ENCODE data around the gene CATSPERE. TPM values are rescaled to one million over a fixed set of nuclear protein-coding genes. Genes with fewer than 3 reads are reported as not detected.
A peak's percentile ranks its signal among the peaks of the same experiment; 100 is the strongest.
"Not testable (repeated sequence)": the region's sequence is repeated elsewhere in the genome, so short reads cannot be mapped to it uniquely, and the experiment has no call there.

CATSPERE gene
- total and polyA plus RNA-seq, 4 donors, result 0.18 to 2.2 (median 1.3) TPM

- H3K4me3 ChIP-seq (ENCODE audit: low read length in 2 of 2), result peak overlapping the region; percentile 54 to 77
- no peaks in the 10 kb centered on the region for H3K27me3 ChIP-seq (ENCODE audit: control insufficient read depth in 1 of 2, insufficient read depth in 2 of 2, low read length in 1 of 2)
- H3K9me3 ChIP-seq (ENCODE audit: control insufficient read depth, low read length), result no peaks in the 10 kb centered on the region
- intact Hi-C loops (cut with DNase I), result loop anchor here (2.0 to 10.0 kb wide), 4 partner anchors 144 to 201 kb away; partner anchors contain the start of genes COX20 (in 2 of the 2) and ADSS2 (in 1 of the 2)
- peak overlapping the region in 1 of 2 donors; percentile 68 for H3K27ac ChIP-seq (ENCODE audit: low read depth in 1 of 2, low read length in 2 of 2)
- WGBS, 2 donors, result 0% methylated on average over 34 of the region's 34 CpGs
- no peaks in the 10 kb centered on the region for H3K36me3 ChIP-seq (ENCODE audit: control insufficient read depth in 1 of 2, insufficient read depth in 2 of 2, low read length in 1 of 2)
- ATAC-seq (ENCODE audit: low FRiP score) (no peak), DNase-seq (peak in 1 of 2 donors; percentile 82)
- H3K4me1 ChIP-seq (ENCODE audit: control insufficient read depth in 1 of 2, insufficient read depth in 2 of 2, low read length in 2 of 2), result peaks cover 5 to 7% of the 10 kb centered on the region in 2 donors
These were observed 192.5 kb downstream of the CATSPERE start for GRCh38 chr1:244653439-244654107.

- peak overlapping the region; percentile 54 to 77 for H3K4me3 ChIP-seq (ENCODE audit: low read length in 2 of 2)
- peak overlapping the region; percentile 15 to 35 for H3K27ac ChIP-seq (ENCODE audit: low read depth in 1 of 2, low read length in 2 of 2)
- H3K9me3 ChIP-seq (ENCODE audit: control insufficient read depth, low read length), result no peaks in the 10 kb centered on the region
- no peaks in the 10 kb centered on the region for H3K27me3 ChIP-seq (ENCODE audit: control insufficient read depth in 1 of 2, insufficient read depth in 2 of 2, low read length in 1 of 2)
- intact Hi-C loops (cut with DNase I), result loop anchor here (5.0 to 10.0 kb wide), 3 partner anchors 143 to 202 kb away; partner anchors contain the start of genes ADSS2 (in 1 of the 2) and COX20 (in 1 of the 2)
- DNase-seq (no peak), ATAC-seq (ENCODE audit: low FRiP score) (no peak)
- 3 to 4% methylated on average over 8 of the region's 8 CpGs for WGBS, 2 donors
- H3K36me3 ChIP-seq (ENCODE audit: control insufficient read depth in 1 of 2, insufficient read depth in 2 of 2, low read length in 1 of 2), result no peaks in the 10 kb centered on the region
- H3K4me1 ChIP-seq (ENCODE audit: control insufficient read depth in 1 of 2, insufficient read depth in 2 of 2, low read length in 2 of 2), result peaks cover 7 to 12% of the 10 kb centered on the region in 2 donors
These were observed 193.3 kb downstream of the CATSPERE start for GRCh38 chr1:244654108-244655038.

- Histone ChIP-seq H3K27ac (ENCODE audit: low read depth in 1 of 2, low read length in 2 of 2) (peak overlapping the region in 1 of 2 donors; percentile 15), H3K27me3 (ENCODE audit: control insufficient read depth in 1 of 2, insufficient read depth in 2 of 2, low read length in 1 of 2) (no peaks in the 10 kb centered on the region), H3K9me3 (ENCODE audit: control insufficient read depth, low read length) (no peaks in the 10 kb centered on the region), H3K36me3 (ENCODE audit: control insufficient read depth in 1 of 2, insufficient read depth in 2 of 2, low read length in 1 of 2) (no peaks in the 10 kb centered on the region), H3K4me1 (ENCODE audit: control insufficient read depth in 1 of 2, insufficient read depth in 2 of 2, low read length in 2 of 2) (peaks cover 8 to 16% of the 10 kb centered on the region in 2 donors), H3K4me3 (ENCODE audit: low read length in 2 of 2) (peak overlapping the region; percentile 34 to 77)
- WGBS, 2 donors, result 88 to 90% methylated on average over 1 of the region's 1 CpG
- DNase-seq, result no peak
- ATAC-seq (ENCODE audit: low FRiP score), result no peak
- intact Hi-C loops (cut with DNase I), result loop anchor here in 1 of 2 donors (10.0 kb wide), 1 partner anchor 180 kb away; the partner anchor contains the start of gene COX20
These were observed 194.1 kb downstream of the CATSPERE start for GRCh38 chr1:244655186-244655585.

GRCh38 chr1:244657421-244657820 is 196.3 kb downstream of the CATSPERE start:
- H3K36me3 ChIP-seq (ENCODE audit: control insufficient read depth in 1 of 2, insufficient read depth in 2 of 2, low read length in 1 of 2), result no peaks in the 10 kb centered on the region
- H3K4me1 ChIP-seq (ENCODE audit: control insufficient read depth in 1 of 2, insufficient read depth in 2 of 2, low read length in 2 of 2), result peaks cover 5 to 16% of the 10 kb centered on the region in 2 donors
- no peak overlapping the region for H3K27ac ChIP-seq (ENCODE audit: low read depth in 1 of 2, low read length in 2 of 2)
- 60% methylated on average over 3 of the region's 3 CpGs for WGBS, 2 donors
- DNase-seq, result no peak
- intact Hi-C loops (cut with DNase I), result loop anchor here in 1 of 2 donors (10.0 kb wide), 1 partner anchor 177 kb away; the partner anchor contains the start of gene COX20
- no peak for ATAC-seq (ENCODE audit: low FRiP score)
- no peaks in the 10 kb centered on the region for H3K9me3 ChIP-seq (ENCODE audit: control insufficient read depth, low read length)
- no peaks in the 10 kb centered on the region for H3K27me3 ChIP-seq (ENCODE audit: control insufficient read depth in 1 of 2, insufficient read depth in 2 of 2, low read length in 1 of 2)
- H3K4me3 ChIP-seq (ENCODE audit: low read length in 2 of 2), result no peak overlapping the region

GRCh38 chr1:244659694-244660093 is 198.6 kb downstream of the CATSPERE start:
- Histone ChIP-seq H3K36me3 (ENCODE audit: control insufficient read depth in 1 of 2, insufficient read depth in 2 of 2, low read length in 1 of 2) (no peaks in the 10 kb centered on the region), H3K4me1 (ENCODE audit: control insufficient read depth in 1 of 2, insufficient read depth in 2 of 2, low read length in 2 of 2) (peaks cover 6 to 18% of the 10 kb centered on the region in 2 donors)

GRCh38 chr1:244660595-244660994 is 199.5 kb downstream of the CATSPERE start:
- Histone ChIP-seq H3K36me3 (ENCODE audit: control insufficient read depth in 1 of 2, insufficient read depth in 2 of 2, low read length in 1 of 2) (no peaks in the 10 kb centered on the region), H3K9me3 (ENCODE audit: control insufficient read depth, low read length) (no peaks in the 10 kb centered on the region), H3K27me3 (ENCODE audit: control insufficient read depth in 1 of 2, insufficient read depth in 2 of 2, low read length in 1 of 2) (no peaks in the 10 kb centered on the region), H3K4me1 (ENCODE audit: control insufficient read depth in 1 of 2, insufficient read depth in 2 of 2, low read length in 2 of 2) (peaks cover 6 to 18% of the 10 kb centered on the region in 2 donors), H3K4me3 (ENCODE audit: low read length in 2 of 2) (no peak overlapping the region), H3K27ac (ENCODE audit: low read depth in 1 of 2, low read length in 2 of 2) (no peak overlapping the region)
- DNase-seq (no peak), ATAC-seq (ENCODE audit: low FRiP score) (no peak)
- 87 to 97% methylated on average over 3 of the region's 3 CpGs for WGBS, 2 donors
- intact Hi-C loops (cut with DNase I), result no loop called here

More at GRCh38 chr1:244659694-244660093, 198.6 kb downstream of the CATSPERE start:
- H3K27me3 ChIP-seq (ENCODE audit: control insufficient read depth in 1 of 2, insufficient read depth in 2 of 2, low read length in 1 of 2), result no peaks in the 10 kb centered on the region
- H3K27ac ChIP-seq (ENCODE audit: low read depth in 1 of 2, low read length in 2 of 2), result no peak overlapping the region
- WGBS, 2 donors, result 10 to 11% methylated on average over 3 of the region's 3 CpGs
- no peaks in the 10 kb centered on the region for H3K9me3 ChIP-seq (ENCODE audit: control insufficient read depth, low read length)
- intact Hi-C loops (cut with DNase I), result loop anchor here in 1 of 2 donors (10.0 kb wide), 1 partner anchor 175 kb away; the partner anchor contains the start of gene COX20
- no peak for ATAC-seq (ENCODE audit: low FRiP score)
- no peak overlapping the region for H3K4me3 ChIP-seq (ENCODE audit: low read length in 2 of 2)
- no peak for DNase-seq

GRCh38 chr1:244661569-244662312 is 200.7 kb downstream of the CATSPERE start:
- H3K4me3 ChIP-seq (ENCODE audit: low read length in 2 of 2); H3K36me3 ChIP-seq (ENCODE audit: control insufficient read depth in 1 of 2, insufficient read depth in 2 of 2, low read length in 1 of 2); ATAC-seq (ENCODE audit: low FRiP score); H3K27ac ChIP-seq (ENCODE audit: low read depth in 1 of 2, low read length in 2 of 2); H3K27me3 ChIP-seq (ENCODE audit: control insufficient read depth in 1 of 2, insufficient read depth in 2 of 2, low read length in 1 of 2); intact Hi-C loops (cut with DNase I); H3K9me3 ChIP-seq (ENCODE audit: control insufficient read depth, low read length); DNase-seq: not testable (repeated sequence)
- 91 to 95% methylated on average over 2 to 3 of the region's 4 CpGs for WGBS, 2 donors
- peaks cover 6 to 21% of the 10 kb centered on the region in 2 donors for H3K4me1 ChIP-seq (ENCODE audit: control insufficient read depth in 1 of 2, insufficient read depth in 2 of 2, low read length in 2 of 2)

GRCh38 chr1:244662599-244662998 is 201.5 kb downstream of the CATSPERE start:
- peaks cover 6 to 19% of the 10 kb centered on the region in 2 donors for H3K4me1 ChIP-seq (ENCODE audit: control insufficient read depth in 1 of 2, insufficient read depth in 2 of 2, low read length in 2 of 2)
- peak overlapping the region in 1 of 2 donors; percentile 43 for H3K27ac ChIP-seq (ENCODE audit: low read depth in 1 of 2, low read length in 2 of 2)
- no peaks in the 10 kb centered on the region for H3K27me3 ChIP-seq (ENCODE audit: control insufficient read depth in 1 of 2, insufficient read depth in 2 of 2, low read length in 1 of 2)
- H3K9me3 ChIP-seq (ENCODE audit: control insufficient read depth, low read length), result no peaks in the 10 kb centered on the region
- 11 to 13% methylated on average over 2 of the region's 2 CpGs for WGBS, 2 donors
- DNase-seq, result no peak
- H3K36me3 ChIP-seq (ENCODE audit: control insufficient read depth in 1 of 2, insufficient read depth in 2 of 2, low read length in 1 of 2), result no peaks in the 10 kb centered on the region
- intact Hi-C loops (cut with DNase I), result no loop called here
- H3K4me3 ChIP-seq (ENCODE audit: low read length in 2 of 2), result peak overlapping the region in 1 of 2 donors; percentile 26
- no peak for ATAC-seq (ENCODE audit: low FRiP score)

Measured in aorta (tissue), 5 donors.